Panc1 (cell line): Measurements from ENCODE around the gene GLS. TPM values are rescaled to one million over a fixed set of nuclear protein-coding genes. Genes with fewer than 3 reads are reported as not detected.

Source experiments
- ATAC-seq: fragments of 200-7000 bp; cut with Tn5 transposase; 2 replicates; pipeline ENCODE4 v1.9.1; 2020; ENCODE audit warnings: mild to moderate bottlenecking, moderate library complexity
- BruUV-seq: library from RNA; stranded (reverse); fragments of 400-500 nt; replicated peaks from 2 replicates; lab custom pipeline; 2021; lab: Mats Ljungman, UMichigan
- CTCF ChIA-PET: fragments of 300-600 bp; sonication (Branson Sonifier 250); formaldehyde crosslinking; loops from one replicate; lab custom pipeline; 2022; ENCODE audit warnings: antibody characterized with exemption; lab: Charles Lee
- POLR2A ChIA-PET: fragments of 300-600 bp; sonication (Branson Sonifier 250); formaldehyde crosslinking; loops from one replicate; lab custom pipeline; 2022; ENCODE audit warnings: antibody characterized with exemption; lab: Charles Lee
- DNase-seq: peaks from one replicate; pipeline ENCODE4 v3.0.0-alpha.2; 2010; ENCODE audit warnings: low read depth, low spot score
- H3K27ac ChIP-seq: 2 replicates; pipeline ENCODE4 v1.5.1; 2011; ENCODE audit warnings: mild to moderate bottlenecking, low read length, inconsistent platforms
- H3K27me3 ChIP-seq: fragments of 200-500 bp; sonication (Bioruptor generic); 2 replicates; pipeline ENCODE4 v1.6.0; 2014; ENCODE audit warnings: low read length, inconsistent platforms; ENCODE audit not compliant: control insufficient read depth, insufficient read depth
- H3K36me3 ChIP-seq: fragments of 200-500 bp; sonication (Bioruptor generic); 2 replicates; pipeline ENCODE4 v1.5.1; 2014; ENCODE audit warnings: inconsistent platforms, mild to moderate bottlenecking, low read length, moderate library complexity; ENCODE audit not compliant: control insufficient read depth, insufficient read depth
- H3K4me1 ChIP-seq: 2 replicates; pipeline ENCODE4 v1.5.1; 2011; ENCODE audit warnings: inconsistent platforms, mild to moderate bottlenecking, low read length, moderate library complexity; ENCODE audit not compliant: control insufficient read depth, insufficient read depth
- H3K4me3 ChIP-seq, 2 experiments: 2 replicates each; pipeline ENCODE4 v1.5.1; 2011 to 2012; ENCODE audit warnings: low read depth in 2 of 2, low read length in 2 of 2, mild to moderate bottlenecking in 2 of 2, inconsistent platforms in 1 of 2, moderate library complexity in 1 of 2
- H3K9me3 ChIP-seq: fragments of 200-500 bp; sonication (Bioruptor generic); 2 replicates; pipeline ENCODE4 v1.5.1; 2014; ENCODE audit warnings: low read depth, mild to moderate bottlenecking, inconsistent platforms, low read length, moderate library complexity; ENCODE audit not compliant: control insufficient read depth, insufficient read depth
- POLR2AphosphoS5 ChIP-seq: IDR thresholded peaks from 2 replicates; pipeline ENCODE4 v1.6.1; 2012; ENCODE audit warnings: mild to moderate bottlenecking, low read depth, low read length, moderate library complexity
- SIN3A ChIP-seq: IDR thresholded peaks from 2 replicates; pipeline ENCODE4 v1.6.1; 2012; ENCODE audit warnings: low read depth, mild to moderate bottlenecking, low read length, moderate library complexity, borderline replicate concordance; ENCODE audit not compliant: insufficient read depth
- TCF7L2 ChIP-seq: IDR thresholded peaks from 2 replicates; pipeline ENCODE4 v1.6.1; 2011; ENCODE audit warnings: mild to moderate bottlenecking, low read depth, low read length, inconsistent platforms
- in situ Hi-C: cut with HindIII; loops from 2 replicates; pipeline ENCODE4 v1.10.0; 2016; ENCODE audit warnings: low sequenced_read_pairs, low pct_unique_long_range_greater_than_20kb
- intact Hi-C: fragments of 100-400 bp; cut with micrococcal nuclease; formaldehyde crosslinking; loops from one replicate; pipeline ENCODE4 v1.10.0; 2022; ENCODE audit not compliant: unreplicated experiment
- total RNA-seq: library from RNA; stranded (reverse); gene quantifications from one replicate; pipeline ENCODE4 v1.2.1, GENCODE V29; 2021; ENCODE audit not compliant: unreplicated experiment
- TF ChIP-seq, protein P1 (sequence below), 2 experiments: IDR thresholded peaks; 2 replicates each; pipeline ENCODE4 v1.6.1; 2011 to 2012; ENCODE audit warnings: low read depth in 2 of 2, control low read depth in 1 of 2, low read length in 1 of 2, mild to moderate bottlenecking in 1 of 2, moderate library complexity in 1 of 2; ENCODE audit not compliant: insufficient read depth in 1 of 2
- TF ChIP-seq, protein P2 (sequence below): fragments of 450-650 bp; IDR thresholded peaks from 2 replicates; pipeline ENCODE4 v1.5.1; 2017; ENCODE audit warnings: mild to moderate bottlenecking

GLS gene
- total RNA-seq, 1 experiment from 2014 or later, result 93.9 TPM

DNA sequence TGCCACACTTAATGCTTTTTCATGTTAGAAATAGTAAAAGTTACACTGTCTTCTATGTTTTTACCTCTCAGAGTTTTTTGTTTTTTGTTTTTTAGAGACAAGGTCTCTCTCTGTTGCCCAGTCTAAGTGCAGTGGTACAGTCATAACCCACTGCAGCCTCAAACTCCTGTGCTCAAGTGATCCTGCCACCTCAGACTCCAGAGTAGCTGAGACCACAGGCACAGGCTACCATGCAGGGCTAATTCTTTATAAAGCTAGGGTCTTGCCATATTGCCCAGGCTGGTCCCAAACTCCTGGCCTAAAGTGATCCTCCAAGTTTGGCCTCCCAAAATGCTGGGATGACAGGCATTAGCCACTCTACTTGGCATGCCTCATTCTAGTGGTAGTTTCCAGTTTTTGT, 33.1 kb downstream of the GLS start:
- Histone ChIP-seq H3K27me3 (no peaks in the 10 kb centered on the region), H3K27ac (no peak overlapping the region), H3K4me3 (no peak overlapping the region), H3K4me1 (no peaks in the 10 kb centered on the region; the same call in 1 of the 2 replicates), H3K9me3 (no peaks in the 10 kb centered on the region), H3K36me3 (peaks cover 29% of the 10 kb centered on the region)
- BruUV-seq, result no TSS peak
- ChIA-PET POLR2A (no interaction called here), CTCF (no interaction called here)
- intact Hi-C loops, result no loop called here
- no peak for ATAC-seq
- in situ Hi-C loops, result no loop called here
- DNase-seq, result no peak
- TF ChIP-seq TCF7L2 (no peak), POLR2AphosphoS5 (no peak), SIN3A (no peak)
- TF ChIP-seq, protein P1, sequence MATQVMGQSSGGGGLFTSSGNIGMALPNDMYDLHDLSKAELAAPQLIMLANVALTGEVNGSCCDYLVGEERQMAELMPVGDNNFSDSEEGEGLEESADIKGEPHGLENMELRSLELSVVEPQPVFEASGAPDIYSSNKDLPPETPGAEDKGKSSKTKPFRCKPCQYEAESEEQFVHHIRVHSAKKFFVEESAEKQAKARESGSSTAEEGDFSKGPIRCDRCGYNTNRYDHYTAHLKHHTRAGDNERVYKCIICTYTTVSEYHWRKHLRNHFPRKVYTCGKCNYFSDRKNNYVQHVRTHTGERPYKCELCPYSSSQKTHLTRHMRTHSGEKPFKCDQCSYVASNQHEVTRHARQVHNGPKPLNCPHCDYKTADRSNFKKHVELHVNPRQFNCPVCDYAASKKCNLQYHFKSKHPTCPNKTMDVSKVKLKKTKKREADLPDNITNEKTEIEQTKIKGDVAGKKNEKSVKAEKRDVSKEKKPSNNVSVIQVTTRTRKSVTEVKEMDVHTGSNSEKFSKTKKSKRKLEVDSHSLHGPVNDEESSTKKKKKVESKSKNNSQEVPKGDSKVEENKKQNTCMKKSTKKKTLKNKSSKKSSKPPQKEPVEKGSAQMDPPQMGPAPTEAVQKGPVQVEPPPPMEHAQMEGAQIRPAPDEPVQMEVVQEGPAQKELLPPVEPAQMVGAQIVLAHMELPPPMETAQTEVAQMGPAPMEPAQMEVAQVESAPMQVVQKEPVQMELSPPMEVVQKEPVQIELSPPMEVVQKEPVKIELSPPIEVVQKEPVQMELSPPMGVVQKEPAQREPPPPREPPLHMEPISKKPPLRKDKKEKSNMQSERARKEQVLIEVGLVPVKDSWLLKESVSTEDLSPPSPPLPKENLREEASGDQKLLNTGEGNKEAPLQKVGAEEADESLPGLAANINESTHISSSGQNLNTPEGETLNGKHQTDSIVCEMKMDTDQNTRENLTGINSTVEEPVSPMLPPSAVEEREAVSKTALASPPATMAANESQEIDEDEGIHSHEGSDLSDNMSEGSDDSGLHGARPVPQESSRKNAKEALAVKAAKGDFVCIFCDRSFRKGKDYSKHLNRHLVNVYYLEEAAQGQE (IDR thresholded peaks at IDR 0.05; ENCODE audit: insufficient read depth in 1 of 2, low read depth in 2 of 2, low read length in 1 of 2), result no peak
- TF ChIP-seq, protein P2, sequence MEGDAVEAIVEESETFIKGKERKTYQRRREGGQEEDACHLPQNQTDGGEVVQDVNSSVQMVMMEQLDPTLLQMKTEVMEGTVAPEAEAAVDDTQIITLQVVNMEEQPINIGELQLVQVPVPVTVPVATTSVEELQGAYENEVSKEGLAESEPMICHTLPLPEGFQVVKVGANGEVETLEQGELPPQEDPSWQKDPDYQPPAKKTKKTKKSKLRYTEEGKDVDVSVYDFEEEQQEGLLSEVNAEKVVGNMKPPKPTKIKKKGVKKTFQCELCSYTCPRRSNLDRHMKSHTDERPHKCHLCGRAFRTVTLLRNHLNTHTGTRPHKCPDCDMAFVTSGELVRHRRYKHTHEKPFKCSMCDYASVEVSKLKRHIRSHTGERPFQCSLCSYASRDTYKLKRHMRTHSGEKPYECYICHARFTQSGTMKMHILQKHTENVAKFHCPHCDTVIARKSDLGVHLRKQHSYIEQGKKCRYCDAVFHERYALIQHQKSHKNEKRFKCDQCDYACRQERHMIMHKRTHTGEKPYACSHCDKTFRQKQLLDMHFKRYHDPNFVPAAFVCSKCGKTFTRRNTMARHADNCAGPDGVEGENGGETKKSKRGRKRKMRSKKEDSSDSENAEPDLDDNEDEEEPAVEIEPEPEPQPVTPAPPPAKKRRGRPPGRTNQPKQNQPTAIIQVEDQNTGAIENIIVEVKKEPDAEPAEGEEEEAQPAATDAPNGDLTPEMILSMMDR, result no peak

DNA sequence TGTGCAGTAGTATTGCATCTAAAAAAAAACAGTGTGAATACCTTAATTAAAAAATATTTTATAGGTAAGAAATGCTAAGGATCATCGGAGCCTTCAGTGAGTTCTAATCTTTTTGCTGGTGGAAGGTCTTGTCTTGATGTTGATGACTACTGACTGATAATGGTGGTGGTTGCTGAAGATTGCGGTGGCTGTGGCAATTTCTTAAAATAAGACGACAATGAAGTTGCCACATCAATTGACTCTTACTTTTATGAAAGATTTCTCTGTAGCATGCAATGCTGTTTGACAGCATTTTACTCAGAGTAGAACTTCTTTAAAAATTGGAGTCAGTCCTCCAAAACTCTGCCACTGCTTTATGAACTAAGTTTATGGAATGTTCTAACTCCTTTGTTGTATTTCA, 36.2 kb downstream of the GLS start:
- TF ChIP-seq SIN3A (no peak), TCF7L2 (no peak), POLR2AphosphoS5 (no peak)
- TF ChIP-seq, protein P1 (IDR thresholded peaks at IDR 0.05; ENCODE audit: insufficient read depth in 1 of 2, low read depth in 2 of 2, low read length in 1 of 2), result no peak
- TF ChIP-seq, protein P2, result no peak
- no peak overlapping the region for H3K27ac ChIP-seq
- H3K4me1 ChIP-seq, result no peaks in the 10 kb centered on the region; the same call in 1 of the 2 replicates
- no TSS peak for BruUV-seq
- no peaks in the 10 kb centered on the region for H3K27me3 ChIP-seq
- intact Hi-C loops (no loop called here), in situ Hi-C loops (no loop called here)
- H3K4me3 ChIP-seq, result no peak overlapping the region
- no peak for ATAC-seq
- peaks cover 37% of the 10 kb centered on the region for H3K36me3 ChIP-seq
- ChIA-PET POLR2A (no interaction called here), CTCF (no interaction called here)
- DNase-seq, result no peak
- H3K9me3 ChIP-seq, result no peaks in the 10 kb centered on the region
